DMS153 (cell line): ENCODE measurements around the gene EBP.
"Not testable (repeated sequence)": the region's sequence is repeated elsewhere in the genome, so short reads cannot be mapped to it uniquely, and the experiment has no call there.

Source experiments
- DNase-seq: peaks from one replicate; lab custom pipeline; 2025; lab: John Stamatoyannopoulos, UW

EBP gene

DNA sequence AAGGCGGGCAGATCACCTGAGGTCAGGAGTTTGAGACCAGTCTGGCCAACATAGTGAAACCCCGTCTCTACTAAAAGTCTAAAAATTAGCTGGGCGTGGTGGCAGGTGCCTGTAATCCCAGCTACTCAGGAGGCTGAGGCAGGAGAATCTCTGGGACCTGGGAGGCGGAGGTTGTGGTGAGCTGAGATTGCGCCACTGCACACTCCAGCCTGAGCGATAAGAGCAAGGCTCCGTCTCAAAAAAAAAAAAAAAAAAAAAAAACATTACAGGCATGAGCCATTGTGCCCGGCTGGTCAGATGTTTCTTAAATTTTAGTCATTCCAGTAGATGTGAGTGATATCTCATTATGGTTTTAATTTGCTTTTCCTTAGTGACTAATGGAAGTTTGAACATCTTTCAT lies 4.2 kb downstream of the EBP start:
- not testable (repeated sequence) for DNase-seq

DNA sequence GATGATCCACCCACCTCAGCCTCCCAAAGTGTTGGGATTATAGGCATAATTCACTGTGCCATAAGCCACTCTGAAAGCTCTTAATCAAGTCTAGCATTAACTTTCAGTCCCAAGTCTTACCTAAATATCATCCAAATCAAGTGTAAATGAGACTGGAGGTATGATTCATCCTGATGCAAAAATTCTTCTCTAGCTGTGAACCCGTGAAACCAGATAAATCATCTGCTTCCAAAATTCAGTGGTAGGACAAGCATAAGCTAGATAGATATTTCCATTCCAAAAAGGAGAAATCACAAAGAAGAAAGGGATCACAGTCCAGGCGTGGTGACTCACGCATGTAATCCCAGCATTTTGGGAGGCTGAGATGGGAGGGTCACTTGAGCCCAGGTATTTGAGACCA lies 9.1 kb downstream of the EBP start:
- DNase-seq, result no peak

DNA sequence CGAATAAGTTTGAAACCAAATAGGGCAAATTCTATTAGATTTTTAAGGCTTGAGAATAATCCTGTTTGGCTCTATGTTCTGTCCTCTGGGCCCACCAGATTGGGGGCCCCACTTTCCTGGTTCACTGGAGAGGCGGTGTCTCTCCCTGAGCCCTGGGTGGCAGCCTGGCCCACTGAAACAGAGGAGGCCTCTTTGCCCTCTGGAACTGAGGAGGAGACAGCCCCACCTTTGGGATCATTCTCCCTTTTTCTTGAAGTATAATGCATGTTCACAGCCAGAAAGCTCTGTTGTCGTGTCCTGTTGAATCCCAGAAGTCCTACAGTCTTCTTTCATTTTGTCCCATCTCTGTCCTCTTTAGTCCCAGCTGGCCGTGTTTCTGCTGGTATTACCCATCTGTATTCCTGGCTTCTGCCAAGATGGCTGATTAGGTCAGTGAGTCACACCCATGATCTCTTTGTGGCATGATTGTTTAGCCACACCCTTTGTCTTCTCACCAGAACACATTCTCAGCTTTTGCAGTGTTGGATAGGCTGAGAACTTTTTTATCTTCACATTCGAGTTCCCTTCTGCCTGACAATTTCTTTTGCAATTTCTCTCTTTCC lies 9.9 kb downstream of the EBP start:
- no peak for DNase-seq

DNA sequence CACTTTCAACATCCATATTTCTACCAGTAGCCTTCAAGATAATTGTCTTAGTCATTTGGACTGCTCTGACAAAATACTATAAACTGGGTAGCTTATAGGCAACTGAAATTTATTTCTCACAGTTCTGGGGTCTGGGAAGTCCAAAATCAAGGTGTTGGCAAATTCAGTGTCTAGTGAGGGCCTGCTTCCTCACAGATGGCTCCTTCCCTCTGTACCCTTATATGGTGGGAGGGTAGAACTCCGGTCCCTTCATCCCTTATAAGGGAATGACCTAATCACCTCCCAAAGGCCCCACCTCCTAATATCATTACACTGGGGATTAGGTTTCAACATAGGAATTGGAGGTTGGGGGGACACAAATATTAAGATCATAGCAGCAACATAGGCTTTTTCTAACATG lies 10.6 kb downstream of the EBP start:
- no peak for DNase-seq

DNA sequence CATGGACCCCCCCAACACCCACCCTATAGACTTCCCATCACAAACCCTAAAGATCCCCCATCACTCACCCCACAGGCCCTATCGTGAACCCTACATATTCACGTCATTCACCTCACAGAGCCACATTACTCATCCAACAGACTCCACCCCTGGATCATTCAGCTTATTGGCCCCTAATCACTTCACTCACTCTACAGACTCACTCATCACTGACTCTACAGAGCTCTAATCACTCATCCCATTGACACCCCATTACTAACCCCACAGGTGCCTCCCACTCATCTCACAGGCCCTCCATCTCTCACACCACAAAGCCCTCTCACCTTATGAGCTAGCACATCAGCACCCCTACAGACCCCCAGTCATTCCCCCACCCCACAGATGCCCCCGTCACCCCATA lies 11.6 kb downstream of the EBP start:
- DNase-seq, result no peak

DNA sequence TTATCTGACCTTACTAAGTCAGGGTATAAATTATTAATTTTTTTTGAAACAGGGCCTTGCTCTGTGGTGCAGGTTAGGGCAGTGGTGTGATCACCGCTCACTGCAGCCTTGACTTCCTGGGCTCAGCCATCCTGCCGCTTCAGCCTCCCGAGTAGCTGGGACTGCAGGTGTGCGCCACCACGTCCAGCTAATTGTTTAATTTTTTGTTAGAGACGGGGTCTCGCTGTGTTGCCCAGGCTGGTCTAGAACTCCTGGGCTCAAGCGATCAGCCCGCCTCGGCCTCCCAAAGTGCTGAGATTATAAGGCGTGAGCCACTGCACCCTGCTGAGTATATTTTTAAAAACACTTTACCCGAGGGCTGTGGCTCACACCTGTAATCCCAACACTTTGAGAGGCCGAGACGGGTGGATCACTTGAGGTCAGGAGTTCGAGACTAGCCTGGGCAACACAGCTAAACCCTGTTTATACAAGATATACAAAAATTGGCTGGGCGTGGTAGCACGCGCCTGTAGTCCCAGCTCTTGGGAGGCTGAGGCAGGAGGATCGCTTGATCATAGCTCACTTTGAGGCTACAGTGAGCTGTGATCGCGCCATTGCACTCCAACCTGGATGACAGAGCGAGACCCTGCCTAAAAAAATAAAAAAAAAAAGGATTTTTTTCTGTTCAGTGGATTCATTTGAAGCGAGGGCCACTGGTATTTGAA lies 17.2 kb downstream of the EBP start:
- DNase-seq, result no peak

DNA sequence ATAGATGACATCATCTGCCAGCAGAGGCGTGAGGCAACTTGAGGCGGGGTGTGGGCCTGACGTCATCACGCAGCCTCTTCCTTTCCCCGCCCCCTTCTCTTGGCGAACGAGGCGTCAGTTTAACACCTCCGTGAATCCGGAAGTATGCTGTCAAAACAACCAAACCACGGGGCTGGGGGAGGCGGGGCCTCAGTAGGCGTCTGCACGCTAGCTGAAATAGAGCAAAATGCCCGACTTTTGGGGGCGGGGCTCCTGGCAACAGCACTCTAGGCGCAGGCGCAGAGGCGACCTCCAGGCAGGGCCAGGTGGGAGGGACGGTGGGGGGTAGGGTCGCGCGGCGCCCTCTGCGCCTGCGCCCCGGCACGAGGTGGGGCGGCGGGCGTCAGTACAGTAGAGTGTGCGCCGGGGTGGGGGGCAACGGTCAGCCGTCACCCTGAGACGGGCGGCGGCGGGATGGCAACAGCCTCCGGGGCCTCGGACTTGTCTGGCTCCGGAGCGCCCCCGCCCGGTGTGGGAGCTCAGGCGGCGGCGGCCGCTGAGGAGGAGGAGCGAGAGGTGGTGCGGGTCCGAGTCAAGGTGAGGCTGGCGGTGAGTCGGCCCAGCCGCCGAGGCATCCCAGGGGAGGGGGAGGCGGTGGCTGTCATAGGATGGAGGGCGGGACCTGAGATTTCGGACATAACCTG lies 17.9 kb downstream of the EBP start, which contains the start of gene TBC1D25:
Gene TBC1D25, plus strand, starts transcription at position 370 of the 683 bp plus-strand sequence. Its CDS starts 84 bp downstream, at position 454.
- DNase-seq, result peak; percentile 91

DNA sequence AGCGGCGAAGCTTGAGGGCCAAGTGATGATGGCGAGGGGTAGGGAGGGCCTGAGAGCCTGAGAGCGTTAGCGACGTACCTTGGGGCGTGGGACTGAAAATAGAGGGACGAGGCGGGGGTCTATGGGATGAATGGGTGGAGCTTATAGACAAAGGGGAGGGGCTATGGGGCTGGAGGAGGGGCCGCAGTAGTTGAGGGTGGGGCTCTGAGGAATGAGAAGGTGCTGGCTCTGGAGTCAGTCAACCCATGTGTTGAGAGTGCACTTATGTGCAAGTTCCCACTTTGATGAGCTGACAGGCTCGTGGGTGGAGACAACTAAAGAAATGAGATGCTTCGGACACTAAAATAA lies 18.4 kb downstream of the EBP start:
- DNase-seq, result no peak

DNA sequence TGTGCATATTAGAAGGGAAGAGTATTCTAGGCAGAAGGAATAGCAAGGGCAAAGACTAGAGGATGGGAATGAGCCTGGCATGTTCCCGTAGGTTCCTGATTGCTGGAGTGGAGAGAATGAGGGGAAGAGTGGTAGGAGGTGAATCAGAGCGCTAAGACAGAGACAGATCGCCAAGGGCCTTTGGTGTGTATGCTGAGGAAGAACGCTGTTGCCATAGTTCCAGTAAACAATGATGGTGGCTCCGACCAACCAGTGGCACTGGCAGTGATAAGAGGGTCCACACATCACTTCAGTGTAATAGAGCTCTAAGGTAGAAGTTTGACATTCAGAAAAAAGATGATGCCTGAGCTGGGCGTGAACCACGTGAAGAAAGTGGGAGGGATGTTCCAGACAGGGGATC lies 18.9 kb downstream of the EBP start:
- DNase-seq, result no peak

DNA sequence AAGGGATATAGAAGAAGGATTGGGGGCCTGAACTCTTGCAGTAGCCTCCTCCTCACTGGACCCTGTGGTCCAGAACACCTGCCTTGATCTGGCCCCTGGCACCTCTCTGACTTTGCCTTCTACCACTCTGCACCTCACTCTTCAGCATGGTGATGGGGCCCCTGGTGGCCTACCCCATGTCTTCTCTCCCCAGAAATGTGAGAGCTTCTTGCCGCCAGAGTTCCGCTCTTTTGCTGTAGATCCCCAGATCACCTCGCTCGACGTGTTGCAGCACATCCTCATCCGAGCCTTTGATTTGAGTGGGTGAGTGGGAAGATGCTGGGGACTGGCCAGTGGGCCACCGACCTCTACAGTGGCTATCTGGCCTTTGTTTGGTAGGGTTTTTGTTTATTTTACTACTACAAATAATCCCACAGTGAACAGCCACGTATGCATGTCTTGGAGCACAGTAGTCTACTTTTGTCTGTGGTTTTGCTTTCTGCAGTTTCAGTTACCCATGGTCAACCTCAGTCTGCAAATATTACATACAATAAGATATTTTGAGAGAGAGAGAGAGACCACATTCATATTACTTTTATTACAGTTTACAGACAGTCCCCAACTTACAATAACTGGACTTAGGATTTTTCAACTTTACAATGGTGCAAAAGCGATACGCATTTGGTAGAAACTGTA lies 19.7 kb downstream of the EBP start:
- no peak for DNase-seq

DNA sequence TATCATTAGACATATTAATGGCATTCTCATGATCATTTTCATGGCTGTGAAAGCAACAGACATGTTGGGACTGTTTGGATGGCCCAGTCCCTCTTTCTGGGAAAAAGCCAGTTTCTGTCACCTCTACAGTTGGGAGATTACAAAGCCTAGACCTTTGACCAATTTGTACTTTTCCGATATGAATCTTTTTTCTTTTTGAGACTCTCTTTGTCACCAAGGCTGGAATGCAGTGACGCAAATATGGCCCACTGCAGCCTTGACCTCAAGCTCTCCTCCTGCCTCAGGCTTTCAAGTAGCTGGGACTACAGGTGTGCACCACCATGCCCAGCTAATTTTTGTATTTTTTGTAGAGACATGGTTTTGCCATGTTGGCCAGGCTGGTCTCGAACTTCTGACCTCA lies 27.3 kb downstream of the EBP start:
- DNase-seq, result no peak

DNA sequence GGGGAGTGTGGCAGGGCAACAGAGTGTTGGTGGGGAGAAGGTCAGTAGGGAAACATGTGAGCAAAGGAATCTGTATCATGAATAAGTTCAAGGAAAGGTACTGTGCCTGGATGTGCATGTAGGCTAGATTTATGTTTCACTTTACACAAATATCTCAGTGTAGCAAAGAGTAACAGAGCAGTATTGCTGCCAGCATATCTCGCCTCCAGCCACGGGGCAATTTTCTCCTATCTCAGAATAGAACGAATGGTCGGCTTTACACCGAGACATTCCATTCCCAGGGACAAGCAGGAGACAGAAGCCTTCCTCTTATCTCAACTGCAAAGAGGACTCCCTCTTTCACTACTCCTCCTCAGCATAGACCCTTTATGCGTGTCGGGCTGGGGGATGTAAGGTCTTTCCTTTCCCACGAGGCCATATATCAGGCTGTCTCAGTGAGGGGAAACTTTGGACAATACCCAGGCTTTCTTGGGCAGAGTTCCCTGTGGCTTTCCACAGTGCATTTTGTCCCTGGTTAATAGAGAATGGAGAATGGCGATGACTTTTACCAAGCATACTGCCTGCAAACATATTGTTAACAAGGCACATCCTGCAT lies 34.2 kb downstream of the EBP start:
- DNase-seq, result not testable (repeated sequence)

DNA sequence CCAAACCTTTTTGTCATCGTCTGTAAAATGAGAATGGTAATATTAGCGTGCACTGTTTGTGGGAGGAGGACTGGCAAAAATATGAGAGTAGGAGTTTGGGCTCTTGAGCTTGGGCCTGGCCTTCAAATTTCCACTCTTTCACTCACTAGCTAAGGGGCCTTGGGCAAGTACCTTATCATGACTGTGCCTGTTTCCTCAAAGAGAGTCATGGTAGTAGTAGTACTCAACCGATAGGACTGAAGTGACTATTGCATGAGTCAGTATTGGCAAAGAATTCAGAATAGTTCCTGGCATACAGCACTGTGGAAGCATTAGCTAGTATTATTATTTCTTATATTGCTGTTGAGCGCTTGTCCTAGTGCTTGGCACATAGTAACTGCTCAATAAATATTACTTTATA lies 36.7 kb downstream of the EBP start:
- DNase-seq, result no peak

DNA sequence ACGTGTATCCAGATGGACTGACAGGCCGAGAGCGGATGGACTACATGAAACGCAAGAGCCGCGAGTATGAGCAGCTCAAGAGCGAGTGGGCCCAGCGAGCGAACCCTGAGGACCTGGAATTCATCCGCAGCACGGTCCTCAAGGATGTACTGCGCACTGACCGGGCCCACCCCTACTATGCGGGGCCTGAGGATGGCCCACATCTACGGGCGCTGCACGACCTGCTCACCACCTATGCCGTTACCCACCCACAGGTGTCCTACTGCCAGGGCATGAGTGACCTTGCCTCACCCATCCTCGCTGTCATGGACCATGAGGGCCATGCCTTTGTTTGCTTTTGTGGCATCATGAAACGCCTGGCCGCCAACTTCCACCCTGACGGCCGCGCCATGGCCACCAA lies 38.0 kb downstream of the EBP start:
- DNase-seq, result no peak

DNA sequence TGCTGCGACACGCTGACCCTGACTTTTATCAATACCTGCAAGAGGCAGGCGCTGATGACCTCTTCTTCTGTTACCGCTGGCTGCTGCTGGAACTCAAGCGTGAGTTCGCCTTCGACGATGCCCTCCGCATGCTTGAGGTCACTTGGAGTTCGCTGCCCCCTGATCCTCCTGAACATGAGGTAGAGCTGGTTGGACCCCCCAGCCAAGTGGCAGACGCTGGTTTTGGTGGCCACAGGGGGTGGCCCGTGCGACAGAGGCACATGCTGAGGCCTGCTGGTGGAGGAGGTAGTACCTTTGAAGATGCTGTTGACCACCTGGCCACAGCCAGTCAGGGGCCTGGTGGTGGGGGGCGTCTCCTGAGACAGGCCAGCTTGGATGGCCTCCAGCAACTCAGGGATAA lies 38.4 kb downstream of the EBP start:
- no peak for DNase-seq

DNA sequence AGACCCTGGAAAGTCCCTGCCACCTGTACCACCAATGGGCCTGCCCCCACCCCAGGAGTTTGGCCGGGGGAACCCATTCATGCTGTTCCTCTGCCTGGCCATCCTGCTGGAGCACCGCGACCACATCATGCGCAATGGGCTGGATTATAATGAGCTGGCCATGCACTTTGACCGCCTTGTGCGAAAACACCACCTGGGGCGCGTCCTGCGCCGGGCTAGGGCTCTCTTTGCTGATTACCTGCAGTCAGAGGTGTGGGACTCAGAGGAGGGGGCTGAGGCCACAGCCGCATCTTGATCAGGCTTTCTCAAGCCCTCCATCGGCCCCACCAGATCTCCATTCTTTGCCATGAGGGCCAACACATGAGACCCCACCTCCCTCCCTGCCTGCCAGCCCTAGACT lies 39.1 kb downstream of the EBP start:
- no peak for DNase-seq

DNA sequence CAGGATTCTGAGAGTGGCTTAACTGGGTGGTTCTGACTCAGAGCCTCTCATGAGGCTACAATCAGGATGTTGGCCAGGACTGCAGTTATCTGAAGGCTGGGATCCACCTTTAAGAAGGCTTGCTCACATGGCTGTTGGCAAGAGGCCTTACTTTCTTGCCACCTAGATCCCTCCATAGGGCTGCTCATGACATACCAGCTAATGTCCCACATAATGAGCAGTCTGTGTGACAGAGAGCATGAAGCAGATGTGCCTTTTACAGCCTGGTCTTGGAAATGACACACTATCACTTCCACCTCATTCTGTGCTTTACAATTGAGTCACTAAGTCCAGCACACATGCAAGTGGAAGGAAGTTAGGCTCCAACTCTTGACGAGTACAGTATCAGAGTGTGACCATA lies 48.4 kb downstream of the EBP start:
- DNase-seq, result no peak

DNA sequence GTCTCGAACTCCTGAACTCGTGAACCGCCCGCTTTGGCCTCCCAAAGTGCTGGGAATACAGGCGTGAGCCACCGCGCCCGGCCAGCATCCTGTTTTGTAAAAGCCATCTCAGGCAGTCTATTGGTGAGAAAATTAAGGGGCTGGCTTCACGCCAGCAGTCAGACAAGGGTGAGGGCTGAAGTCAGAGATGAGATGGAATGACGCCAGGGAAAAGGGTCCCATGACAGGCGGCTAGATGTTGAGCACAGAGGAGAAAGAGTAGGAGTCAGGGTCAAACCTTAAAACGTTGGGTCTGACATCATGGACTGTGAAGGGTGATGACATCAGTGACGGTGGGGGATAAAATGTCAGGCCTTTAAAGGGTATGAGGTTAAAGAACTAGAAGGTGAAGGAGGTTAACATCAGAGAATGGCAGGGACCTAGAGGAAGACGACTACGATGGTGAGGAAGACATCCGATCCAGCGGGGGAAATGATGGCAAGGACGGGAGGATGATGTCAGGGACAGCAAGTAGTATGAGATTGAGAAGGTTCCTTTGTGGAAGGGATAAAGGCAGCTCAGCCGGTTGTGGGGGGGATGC lies 52.2 kb downstream of the EBP start:
- peak; percentile 62 for DNase-seq

DNA sequence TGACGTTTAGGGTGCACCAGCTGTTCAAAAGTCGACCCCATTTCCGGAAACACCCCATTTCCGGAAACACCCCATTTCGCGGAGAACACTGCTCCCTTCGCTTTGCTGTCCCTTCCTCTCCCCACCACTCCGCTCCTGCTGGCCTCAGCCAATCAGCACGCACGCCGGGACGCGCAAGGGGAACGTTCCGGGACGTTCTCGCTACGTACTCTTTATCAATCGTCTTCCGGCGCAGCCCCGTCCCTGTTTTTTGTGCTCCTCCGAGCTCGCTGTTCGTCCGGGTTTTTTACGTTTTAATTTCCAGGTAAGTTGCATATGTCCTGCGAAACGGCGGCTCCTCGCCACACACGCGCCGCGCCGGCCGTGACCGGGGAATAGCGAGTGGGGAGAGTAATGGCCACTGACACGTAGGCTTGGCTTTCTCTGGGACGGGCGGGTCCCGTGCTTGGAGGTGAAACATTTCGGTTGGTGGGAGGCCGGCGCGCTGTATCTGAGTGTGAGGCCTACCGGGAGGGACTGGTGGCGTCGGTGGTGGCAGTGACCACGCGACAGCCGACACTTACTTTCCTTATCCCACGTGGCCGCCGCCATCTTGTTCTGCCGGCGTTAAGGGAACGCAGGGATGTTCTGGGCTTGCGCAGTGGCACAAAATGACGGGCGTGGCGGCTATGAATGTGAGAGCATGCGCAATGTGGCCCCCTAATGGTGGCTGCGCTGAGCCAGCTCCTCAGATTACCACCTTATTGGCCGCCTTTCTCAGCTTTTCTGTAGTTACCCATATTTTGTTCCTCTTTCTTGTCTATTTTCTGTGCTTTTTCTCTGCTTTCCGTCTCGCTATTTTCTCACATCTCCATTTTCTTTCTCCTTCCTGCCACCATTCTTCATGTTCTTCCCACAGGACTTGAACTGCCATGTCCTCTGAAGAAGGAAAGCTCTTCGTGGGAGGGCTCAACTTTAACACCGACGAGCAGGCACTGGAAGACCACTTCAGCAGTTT lies 53.0 kb downstream of the EBP start, which contains the start of gene RBM3:
Gene RBM3, plus strand, starts transcription at position 215 of the 997 bp plus-strand sequence. Its CDS starts 697 bp downstream, at position 912.
- peak; percentile 79 for DNase-seq

DNA sequence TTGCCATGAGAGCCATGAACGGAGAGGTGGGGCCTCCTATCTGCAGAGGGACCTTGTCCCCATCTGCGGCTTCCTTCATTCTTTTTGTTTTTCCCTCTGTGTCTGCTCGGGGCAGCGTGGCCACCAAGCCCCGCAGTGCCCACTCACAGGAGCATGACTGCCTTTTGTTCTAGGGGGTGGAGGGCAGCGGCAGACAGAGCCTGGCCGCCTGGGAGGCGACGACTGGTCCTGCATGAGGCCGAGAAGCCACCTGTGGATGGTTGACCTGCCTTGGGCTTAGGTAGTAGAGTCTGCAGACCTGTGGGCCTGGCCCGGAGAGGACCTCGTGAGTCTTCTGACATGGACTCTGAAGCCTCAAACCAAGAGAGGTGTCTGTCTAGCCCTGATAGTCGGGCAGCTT lies 54.0 kb downstream of the EBP start:
- no peak for DNase-seq

DNA sequence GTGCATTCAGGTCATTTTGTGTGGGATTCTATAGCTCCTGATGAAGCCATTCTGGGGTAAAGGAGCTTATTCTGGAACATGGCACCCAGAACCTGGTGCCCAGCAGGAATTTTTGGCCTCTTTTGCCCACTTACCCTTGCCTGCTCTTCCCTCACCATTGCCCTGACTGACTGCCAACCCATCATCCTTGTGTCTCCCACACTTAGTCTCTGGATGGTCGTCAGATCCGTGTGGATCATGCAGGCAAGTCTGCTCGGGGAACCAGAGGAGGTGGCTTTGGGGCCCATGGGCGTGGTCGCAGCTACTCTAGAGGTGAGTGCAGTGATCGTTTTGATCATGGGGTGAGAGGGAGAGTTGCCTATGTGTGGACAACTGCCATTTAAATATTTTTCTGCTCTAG lies 54.5 kb downstream of the EBP start:
- DNase-seq, result no peak
